Mucosa of stomach (tissue), 1 donor: ENCODE results near the gene EHD3.

Source experiments
- H3K27me3 ChIP-seq: one replicate; pipeline ENCODE4 v1.7.0; 2013; ENCODE audit warnings: mild to moderate bottlenecking, low read length; ENCODE audit not compliant: control insufficient read depth, insufficient read depth
- H3K36me3 ChIP-seq: one replicate; pipeline ENCODE4 v1.7.0; 2013; ENCODE audit warnings: low read length; ENCODE audit not compliant: control insufficient read depth, insufficient read depth
- H3K4me1 ChIP-seq: one replicate; pipeline ENCODE4 v1.7.0; 2013; ENCODE audit warnings: mild to moderate bottlenecking, low read length; ENCODE audit not compliant: control insufficient read depth, insufficient read depth
- H3K4me3 ChIP-seq: one replicate; pipeline ENCODE4 v1.7.0; 2013; ENCODE audit warnings: low read length
- H3K9ac ChIP-seq: one replicate; pipeline ENCODE4 v1.7.0; 2013; ENCODE audit warnings: mild to moderate bottlenecking, low read length, moderate library complexity
- H3K9me3 ChIP-seq: one replicate; pipeline ENCODE4 v1.7.0; 2013; ENCODE audit warnings: mild to moderate bottlenecking, low read length, moderate library complexity; ENCODE audit not compliant: control insufficient read depth
- donor health status: Pancreatic carcinoma.

EHD3 gene

DNA sequence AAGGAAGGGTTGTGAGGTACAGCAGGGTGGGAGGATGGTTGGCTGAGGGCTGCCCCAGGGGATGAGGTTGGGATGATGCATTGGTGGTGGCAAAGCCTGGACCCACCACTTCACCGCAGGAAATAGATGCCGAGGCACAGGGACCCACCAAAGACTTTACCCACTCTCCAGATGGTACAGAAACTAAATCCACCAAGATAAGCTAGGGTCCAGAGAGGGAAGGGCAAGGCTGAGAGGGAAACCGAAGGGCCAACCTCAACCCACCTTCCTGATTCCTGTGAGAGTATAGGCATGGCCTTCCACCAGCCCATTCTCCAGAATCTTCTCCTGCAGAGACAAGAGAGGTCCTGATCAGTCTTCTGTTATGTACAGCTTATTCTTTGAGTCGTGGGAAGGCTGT, 34.7 kb upstream of the EHD3 start:
- Histone ChIP-seq H3K4me3 (no peak overlapping the region), H3K9ac (no peak overlapping the region), H3K4me1 (no peaks in the 10 kb centered on the region), H3K36me3 (no peaks in the 10 kb centered on the region), H3K9me3 (no peaks in the 10 kb centered on the region), H3K27me3 (no peaks in the 10 kb centered on the region)

DNA sequence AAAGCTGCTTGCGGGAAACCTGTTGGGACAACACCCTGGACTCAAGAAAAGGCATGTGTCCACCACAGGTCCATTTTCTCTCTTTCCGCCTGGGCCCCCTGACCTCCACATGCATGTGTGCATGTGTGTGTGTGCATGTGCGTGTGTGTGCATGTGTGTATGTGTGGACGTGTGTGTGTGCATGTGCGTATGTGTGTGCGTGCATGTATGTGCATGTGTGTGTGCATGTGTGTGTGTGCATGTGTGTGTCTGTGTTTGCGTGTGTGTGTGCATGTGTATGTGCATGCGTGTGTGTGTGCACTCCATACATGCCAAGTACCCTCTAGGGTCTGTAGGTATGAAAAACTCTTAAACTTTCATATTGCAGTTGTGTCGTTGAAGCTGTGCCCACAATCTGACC, 33.0 kb upstream of the EHD3 start:
- H3K4me3 ChIP-seq = no peak overlapping the region
- no peaks in the 10 kb centered on the region for H3K36me3 ChIP-seq
- peaks cover 2% of the 10 kb centered on the region for H3K27me3 ChIP-seq
- no peaks in the 10 kb centered on the region for H3K9me3 ChIP-seq
- H3K9ac ChIP-seq = no peak overlapping the region
- H3K4me1 ChIP-seq = no peaks in the 10 kb centered on the region

DNA sequence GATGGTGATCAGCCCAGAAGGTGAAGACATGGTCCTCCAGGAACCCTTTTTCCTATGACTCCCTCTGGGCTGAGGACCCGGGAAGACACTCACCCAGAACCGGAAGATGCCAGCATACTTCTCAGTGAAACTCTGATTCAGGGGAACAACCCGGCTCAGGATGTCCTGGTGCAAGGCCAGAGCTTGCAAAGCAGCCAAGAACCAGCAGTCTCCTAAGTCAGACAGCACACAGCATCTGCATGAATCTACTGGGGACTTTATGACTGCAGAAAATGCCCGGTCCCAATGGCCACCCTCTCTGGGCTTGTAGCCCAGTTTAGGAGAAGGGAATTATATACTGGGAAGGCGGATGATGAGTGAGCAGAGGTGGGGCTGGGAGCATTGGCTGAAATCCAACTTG, 31.9 kb upstream of the EHD3 start:
- no peak overlapping the region for H3K4me3 ChIP-seq
- H3K9ac ChIP-seq = no peak overlapping the region
- H3K4me1 ChIP-seq = no peaks in the 10 kb centered on the region
- H3K27me3 ChIP-seq = peaks cover 2% of the 10 kb centered on the region
- H3K9me3 ChIP-seq = no peaks in the 10 kb centered on the region
- no peaks in the 10 kb centered on the region for H3K36me3 ChIP-seq

DNA sequence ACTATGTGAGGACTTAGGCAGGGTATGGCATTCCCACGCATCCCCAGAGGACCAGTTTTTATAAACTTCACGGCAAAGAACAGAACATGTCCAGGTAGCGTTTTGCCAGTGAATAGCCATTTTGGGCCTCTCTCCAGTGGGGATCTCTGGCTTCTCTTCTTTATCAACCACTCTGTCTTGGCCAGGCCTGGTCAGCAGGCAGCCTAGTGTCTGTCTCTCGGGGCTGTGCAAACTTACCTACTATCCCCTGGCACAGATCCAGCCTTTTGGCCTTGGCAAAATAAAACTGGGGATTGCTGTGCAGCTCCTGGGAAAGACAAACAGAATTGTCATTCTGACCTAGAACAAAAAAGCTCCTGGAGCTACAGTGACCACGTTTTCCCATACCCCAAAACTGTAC, 31.1 kb upstream of the EHD3 start:
- H3K4me1 ChIP-seq = no peaks in the 10 kb centered on the region
- peaks cover 2% of the 10 kb centered on the region for H3K27me3 ChIP-seq
- H3K9ac ChIP-seq = no peak overlapping the region
- no peak overlapping the region for H3K4me3 ChIP-seq
- no peaks in the 10 kb centered on the region for H3K36me3 ChIP-seq
- H3K9me3 ChIP-seq = no peaks in the 10 kb centered on the region

DNA sequence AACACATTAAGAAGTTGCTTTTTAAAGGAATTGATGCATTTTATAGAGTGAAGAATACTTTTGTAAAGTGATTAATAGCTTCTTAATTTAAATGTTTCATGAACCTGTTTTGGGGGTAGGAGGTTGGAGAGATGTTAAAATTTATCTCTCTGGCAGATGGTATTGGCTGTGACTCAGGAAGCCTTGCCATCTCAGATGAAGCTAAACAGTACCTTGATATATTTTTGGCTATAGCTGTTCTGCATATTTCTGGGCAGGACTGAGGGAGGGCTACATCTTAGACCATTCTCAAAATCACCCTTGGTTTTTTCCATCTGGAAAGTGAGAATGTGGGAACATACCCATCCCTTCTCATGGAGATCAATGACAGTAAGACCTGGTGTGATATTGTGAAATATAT, 30.0 kb upstream of the EHD3 start:
- Histone ChIP-seq H3K4me1 (no peaks in the 10 kb centered on the region), H3K9ac (no peak overlapping the region), H3K4me3 (no peak overlapping the region), H3K36me3 (no peaks in the 10 kb centered on the region), H3K27me3 (peaks cover 2% of the 10 kb centered on the region), H3K9me3 (no peaks in the 10 kb centered on the region)

DNA sequence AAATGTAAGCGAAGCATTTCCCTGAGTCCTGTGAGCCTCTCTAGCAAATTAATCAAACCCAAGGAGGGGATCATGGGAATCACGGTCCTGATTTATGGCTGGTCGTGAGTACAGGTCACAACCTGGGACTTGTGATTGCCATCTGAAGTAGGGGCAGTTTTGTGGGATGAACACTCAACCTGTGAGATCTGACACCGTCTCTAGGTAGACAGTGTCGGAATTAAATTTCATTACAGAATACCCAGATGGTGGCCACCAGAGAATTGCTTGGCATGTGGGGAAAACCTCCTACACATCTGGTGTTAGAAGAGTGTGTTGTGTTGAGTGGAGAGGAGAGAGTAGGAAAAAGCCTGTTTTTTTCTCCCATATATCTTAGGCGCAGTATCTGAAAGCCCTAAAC, 29.2 kb upstream of the EHD3 start:
- no peaks in the 10 kb centered on the region for H3K36me3 ChIP-seq
- H3K27me3 ChIP-seq = peaks cover 2% of the 10 kb centered on the region
- H3K9ac ChIP-seq = no peak overlapping the region
- H3K4me1 ChIP-seq = no peaks in the 10 kb centered on the region
- H3K9me3 ChIP-seq = no peaks in the 10 kb centered on the region
- no peak overlapping the region for H3K4me3 ChIP-seq

DNA sequence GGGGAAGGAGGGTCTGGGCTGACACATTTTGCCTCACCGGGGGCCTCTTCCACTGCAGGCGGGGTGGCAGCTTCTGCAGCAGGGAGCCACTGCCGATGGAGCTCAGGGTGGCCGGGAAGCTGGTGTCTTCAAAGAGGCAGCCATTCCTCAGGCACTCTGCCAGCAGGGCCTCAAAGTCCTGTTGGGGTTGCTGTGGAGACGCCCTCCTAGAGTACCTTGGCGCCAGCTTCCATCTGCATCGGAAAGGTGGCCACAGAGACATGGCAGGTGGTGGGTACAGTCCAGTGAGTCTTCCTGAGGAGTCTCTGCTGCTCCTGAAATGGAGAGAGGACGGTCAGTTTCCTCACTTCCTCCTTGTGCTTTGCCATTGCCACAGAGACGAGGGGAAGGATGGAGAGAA, 28.8 kb upstream of the EHD3 start:
- no peaks in the 10 kb centered on the region for H3K4me1 ChIP-seq
- no peaks in the 10 kb centered on the region for H3K9me3 ChIP-seq
- H3K36me3 ChIP-seq = no peaks in the 10 kb centered on the region
- H3K27me3 ChIP-seq = peaks cover 2% of the 10 kb centered on the region
- no peak overlapping the region for H3K9ac ChIP-seq
- no peak overlapping the region for H3K4me3 ChIP-seq

DNA sequence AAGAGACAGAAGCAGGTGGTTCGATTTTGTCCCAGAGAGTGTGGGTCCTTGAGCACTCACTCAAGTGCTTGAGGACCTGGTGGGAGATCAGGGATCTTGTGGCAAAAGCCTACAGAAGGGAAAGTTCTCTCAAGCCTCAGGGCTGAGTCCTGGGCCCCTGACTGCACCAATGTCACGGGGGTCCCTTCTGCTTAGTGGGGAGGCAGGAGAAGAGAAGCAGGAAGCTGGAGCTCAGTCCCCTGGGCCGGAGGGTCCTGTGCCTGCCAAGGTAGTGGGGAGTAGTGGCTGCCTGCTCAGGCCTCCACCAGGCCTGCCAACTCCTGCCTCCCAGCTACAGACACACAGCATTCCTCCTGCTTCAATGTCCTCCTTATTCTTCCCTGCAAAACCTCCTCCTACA, 28.3 kb upstream of the EHD3 start:
- Histone ChIP-seq H3K27me3 (peaks cover 2% of the 10 kb centered on the region), H3K4me3 (no peak overlapping the region), H3K4me1 (no peaks in the 10 kb centered on the region), H3K36me3 (no peaks in the 10 kb centered on the region), H3K9ac (no peak overlapping the region), H3K9me3 (no peaks in the 10 kb centered on the region)

DNA sequence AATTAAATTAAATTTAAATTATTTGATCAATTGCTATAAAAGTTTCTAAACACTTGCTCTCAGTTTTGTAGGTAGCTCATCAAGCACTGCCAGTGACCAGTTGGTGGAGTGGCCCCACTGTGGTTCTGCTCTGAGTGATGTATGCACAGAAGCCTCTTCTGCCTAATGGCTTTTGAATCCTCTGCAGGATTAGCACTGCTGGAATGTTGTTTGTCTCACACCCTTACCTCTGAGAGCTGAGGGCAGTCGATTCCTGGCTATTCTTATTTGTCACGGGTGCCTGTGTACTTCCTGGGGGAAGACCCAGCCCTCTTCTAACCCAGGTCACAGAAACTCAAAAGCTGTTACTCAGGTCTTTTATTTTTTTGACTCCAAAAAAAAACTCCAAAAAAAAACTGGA, 26.2 kb upstream of the EHD3 start:
- Histone ChIP-seq H3K36me3 (no peaks in the 10 kb centered on the region), H3K4me1 (no peaks in the 10 kb centered on the region), H3K9ac (no peak overlapping the region), H3K27me3 (peaks cover 2% of the 10 kb centered on the region), H3K4me3 (no peak overlapping the region), H3K9me3 (no peaks in the 10 kb centered on the region)

DNA sequence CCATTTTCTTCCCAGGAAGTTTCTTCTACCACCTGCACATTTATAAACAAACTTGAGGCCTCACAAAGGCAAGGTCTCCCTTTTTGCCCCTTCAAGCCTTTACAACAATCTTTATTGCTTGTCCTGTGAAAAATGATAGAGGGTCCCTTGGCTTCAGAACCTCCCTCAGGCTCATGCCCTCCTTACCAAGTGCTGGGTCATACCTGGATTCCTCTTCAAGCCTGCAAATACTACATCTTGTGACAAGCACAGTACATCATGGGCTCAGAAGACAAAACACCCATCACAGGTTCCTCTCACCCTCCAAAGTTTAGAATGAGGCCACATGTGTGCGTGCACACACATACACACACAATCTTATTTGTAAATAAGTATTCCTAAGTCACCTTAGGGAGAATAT, 25.7 kb upstream of the EHD3 start:
- H3K27me3 ChIP-seq = peaks cover 2% of the 10 kb centered on the region
- H3K36me3 ChIP-seq = no peaks in the 10 kb centered on the region
- no peaks in the 10 kb centered on the region for H3K9me3 ChIP-seq
- H3K4me3 ChIP-seq = no peak overlapping the region
- no peak overlapping the region for H3K9ac ChIP-seq
- H3K4me1 ChIP-seq = no peaks in the 10 kb centered on the region

DNA sequence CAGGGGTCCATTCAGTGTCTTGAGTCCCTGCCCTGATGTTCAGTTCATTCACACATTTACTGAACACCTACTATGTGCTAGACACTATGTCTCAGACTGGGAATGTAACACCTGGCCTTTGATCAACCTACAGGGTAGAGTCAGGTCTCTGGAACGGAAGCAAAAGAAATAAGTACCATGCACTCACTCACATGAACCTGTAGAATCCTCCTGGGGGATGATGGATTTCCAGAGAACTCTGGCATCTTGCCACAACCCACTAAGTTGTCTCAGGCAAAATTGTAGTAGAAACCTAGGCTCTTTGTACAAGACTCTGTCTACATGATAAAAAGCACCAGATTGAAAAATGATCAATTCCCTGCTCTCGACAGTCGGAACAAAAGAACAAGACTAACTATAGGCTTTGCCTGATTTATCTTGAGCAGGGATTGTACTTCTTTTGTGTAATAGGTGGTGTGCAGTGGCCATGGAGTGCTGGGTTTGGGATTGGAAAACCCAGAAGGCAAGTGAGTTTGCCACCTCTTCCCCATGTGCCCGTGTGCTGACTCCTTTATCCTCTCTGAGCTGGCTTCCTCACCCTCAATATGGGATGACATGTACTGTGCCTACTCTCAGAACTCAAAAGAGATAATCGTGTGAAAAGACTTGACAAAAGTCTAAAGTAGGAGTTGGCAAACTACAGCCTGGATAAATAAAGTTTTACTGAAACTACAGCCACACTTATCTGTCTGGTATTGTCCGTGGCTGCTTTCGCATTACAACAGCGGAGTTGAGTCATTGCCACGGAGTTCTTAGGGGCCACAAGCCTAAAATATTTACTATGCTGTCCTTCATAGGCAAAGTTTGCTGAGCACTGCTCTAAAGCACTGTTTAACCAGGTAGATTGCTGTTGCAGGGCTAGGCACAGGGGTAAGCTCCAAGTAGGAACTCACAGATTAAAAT, 21.0 kb upstream of the EHD3 start:
- Histone ChIP-seq H3K4me3 (no peak overlapping the region), H3K4me1 (peaks cover 1% of the 10 kb centered on the region), H3K36me3 (no peaks in the 10 kb centered on the region), H3K27me3 (peaks cover 4% of the 10 kb centered on the region), H3K9me3 (no peaks in the 10 kb centered on the region), H3K9ac (no peak overlapping the region)

DNA sequence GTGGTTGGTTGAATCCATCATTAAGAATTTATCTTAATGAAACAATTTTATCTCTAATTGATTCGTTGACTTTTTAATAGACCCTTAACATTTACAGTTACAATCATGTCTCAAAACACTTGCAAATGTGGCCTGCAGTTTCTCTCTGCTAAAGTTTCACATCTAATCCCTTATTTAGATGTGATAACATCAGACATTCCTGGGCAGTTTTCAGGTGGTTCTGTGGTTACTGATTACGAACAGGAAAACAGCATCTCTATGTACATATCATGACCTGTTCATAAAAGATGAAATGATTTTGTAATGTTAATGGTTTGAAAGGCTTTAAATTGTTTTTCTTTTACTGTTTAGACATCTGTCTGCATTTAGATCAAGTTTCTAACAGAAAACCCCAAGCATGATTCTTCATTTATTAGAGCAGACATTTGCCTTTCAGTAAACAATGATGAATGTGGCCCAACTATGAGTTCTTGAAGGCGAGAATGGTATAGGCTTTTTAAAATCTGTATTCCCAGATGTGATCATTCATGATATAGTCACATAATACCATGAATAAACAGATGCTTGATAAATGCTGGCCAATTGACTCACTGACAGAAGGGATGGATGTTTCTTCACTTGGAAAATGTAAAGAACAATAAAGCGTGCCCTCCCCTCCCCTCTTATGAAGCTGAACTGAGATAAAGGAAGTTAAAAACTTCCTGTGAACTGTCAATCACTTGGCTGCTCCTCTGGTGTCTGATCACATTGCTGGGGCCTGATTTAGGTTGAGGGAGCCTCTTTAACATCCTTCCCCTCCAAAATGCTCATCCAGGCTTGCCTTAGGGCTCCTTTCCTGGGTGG, 20.1 kb upstream of the EHD3 start:
- H3K36me3 ChIP-seq = no peaks in the 10 kb centered on the region
- no peak overlapping the region for H3K4me3 ChIP-seq
- H3K9me3 ChIP-seq = no peaks in the 10 kb centered on the region
- H3K9ac ChIP-seq = no peak overlapping the region
- peaks cover 10% of the 10 kb centered on the region for H3K4me1 ChIP-seq
- H3K27me3 ChIP-seq = peaks cover 4% of the 10 kb centered on the region
